DMS153 treated with DMSO at 0.1 percent for 48 hours (cell line): ENCODE results near the gene SATB2.

Source experiments
- DNase-seq: peaks from one replicate; lab custom pipeline; 2025; ENCODE audit not compliant: unreplicated experiment; lab: John Stamatoyannopoulos, UW

Gene SATB2

GRCh38 chr2:199452991-199453379 is 4.8 kb downstream of the SATB2 start:
- no peak for DNase-seq

GRCh38 chr2:199452260-199452990 is 5.3 kb downstream of the SATB2 start:
- no peak for DNase-seq

- no peak for DNase-seq
These were observed 7.8 kb downstream of the SATB2 start for GRCh38 chr2:199449956-199450355.

GRCh38 chr2:199449455-199449854 is 8.3 kb downstream of the SATB2 start:
- no peak for DNase-seq

- no peak for DNase-seq
These were observed 10.7 kb downstream of the SATB2 start for GRCh38 chr2:199446996-199447576.

- no peak for DNase-seq
These were observed 13.0 kb downstream of the SATB2 start for GRCh38 chr2:199444749-199445148.

- DNase-seq, result no peak
These were observed 14.1 kb downstream of the SATB2 start for GRCh38 chr2:199443589-199444130.

GRCh38 chr2:199442173-199442572 is 15.6 kb downstream of the SATB2 start:
- DNase-seq, result no peak

- no peak for DNase-seq
These were observed 16.0 kb downstream of the SATB2 start for GRCh38 chr2:199441759-199442158.

GRCh38 chr2:199440118-199440517 is 17.6 kb downstream of the SATB2 start:
- no peak for DNase-seq

GRCh38 chr2:199439542-199439941 is 18.2 kb downstream of the SATB2 start:
- no peak for DNase-seq

GRCh38 chr2:199439066-199439465 is 18.7 kb downstream of the SATB2 start:
- DNase-seq, result no peak

GRCh38 chr2:199434555-199434954 is 23.2 kb downstream of the SATB2 start:
- DNase-seq, result no peak

GRCh38 chr2:199433204-199433832 is 24.4 kb downstream of the SATB2 start:
- DNase-seq, result no peak

GRCh38 chr2:199431746-199432213 is 26.0 kb downstream of the SATB2 start:
- DNase-seq, result peak; percentile 53

GRCh38 chr2:199430214-199430613 is 27.5 kb downstream of the SATB2 start:
- DNase-seq, result no peak

- no peak for DNase-seq
These were observed 29.4 kb downstream of the SATB2 start for GRCh38 chr2:199428291-199428690.

GRCh38 chr2:199424160-199424559 is 33.6 kb downstream of the SATB2 start:
- no peak for DNase-seq

- no peak for DNase-seq
These were observed 38.3 kb downstream of the SATB2 start for GRCh38 chr2:199419428-199419827.

GRCh38 chr2:199414465-199414864 is 43.3 kb downstream of the SATB2 start:
- DNase-seq, result no peak

- DNase-seq, result no peak
These were observed 43.7 kb downstream of the SATB2 start for GRCh38 chr2:199414001-199414400.
